Activated CD4-positive, alpha-beta T cell treated with anti-CD3 and anti-CD28 coated beads, Interleukin-2, Interleukin-4, amounts not matched to agents 100 ng/mL and 50 ng/mL, durations not matched to agents 16 hours and 8 hours (primary cell): ENCODE data around the gene KIAA1549.
A peak's percentile ranks its signal among the peaks of the same experiment; 100 is the strongest.
"Not testable (repeated sequence)": the region's sequence is repeated elsewhere in the genome, so short reads cannot be mapped to it uniquely, and the experiment has no call there.

Experiments used
- DNase-seq: peaks from one replicate; pipeline ENCODE4 v3.0.0-alpha.2; 2020; ENCODE audit warnings: low spot score

KIAA1549 gene

GRCh38 chr7:138981332-138982203, at the start of gene KIAA1549:
KIAA1549 (minus strand) TSS chr7:138981389; CDS start chr7:138981269, 120 bp downstream.
- DNase-seq: peak; percentile 55

- no peak for DNase-seq
Observed at GRCh38 chr7:139029353-139029752, 48.2 kb upstream of the KIAA1549 start.

DNA sequence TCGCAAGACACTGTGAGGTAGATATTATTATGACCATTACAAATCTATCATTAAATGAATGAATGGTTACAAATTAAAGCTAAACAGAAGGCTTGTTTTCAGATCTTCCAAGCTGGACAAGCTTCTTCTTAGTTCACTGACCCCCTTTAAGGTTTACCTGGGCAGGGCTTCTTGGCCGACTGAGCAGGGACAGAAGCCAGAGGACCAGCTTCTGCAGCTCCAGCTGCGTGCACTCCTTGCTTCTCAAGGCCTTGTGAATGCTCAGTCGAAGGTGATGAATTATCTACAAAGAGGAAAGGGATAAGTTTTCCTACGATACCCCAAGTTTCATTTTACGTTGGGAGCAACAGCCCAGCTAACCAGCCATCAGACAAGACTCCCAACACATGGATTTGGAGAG, 45.4 kb upstream of the KIAA1549 start:
- DNase-seq: no peak

GRCh38 chr7:139025861-139026260, 44.7 kb upstream of the KIAA1549 start:
- DNase-seq: not testable (repeated sequence)

GRCh38 chr7:139023076-139023475, 41.9 kb upstream of the KIAA1549 start:
- DNase-seq: no peak

DNA sequence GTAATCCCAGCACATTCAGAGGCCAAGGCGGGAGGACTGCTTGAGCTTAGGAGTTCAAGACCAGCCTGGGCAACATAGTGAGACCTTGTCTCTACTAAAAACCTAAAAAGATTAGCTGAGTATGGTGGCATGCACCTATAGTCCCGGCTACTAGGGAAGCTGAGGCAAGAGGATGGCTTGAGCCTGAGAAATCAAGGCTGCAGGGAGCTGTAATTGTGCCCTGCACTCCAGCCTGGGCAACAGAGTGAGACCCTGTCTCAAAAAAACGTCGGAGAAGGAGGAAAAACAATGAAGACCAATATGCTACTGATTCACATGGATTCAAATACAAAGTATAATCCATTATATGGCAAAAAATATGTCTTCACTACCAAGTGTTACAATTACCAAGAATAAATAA, 41.1 kb upstream of the KIAA1549 start:
- DNase-seq: no peak

DNA sequence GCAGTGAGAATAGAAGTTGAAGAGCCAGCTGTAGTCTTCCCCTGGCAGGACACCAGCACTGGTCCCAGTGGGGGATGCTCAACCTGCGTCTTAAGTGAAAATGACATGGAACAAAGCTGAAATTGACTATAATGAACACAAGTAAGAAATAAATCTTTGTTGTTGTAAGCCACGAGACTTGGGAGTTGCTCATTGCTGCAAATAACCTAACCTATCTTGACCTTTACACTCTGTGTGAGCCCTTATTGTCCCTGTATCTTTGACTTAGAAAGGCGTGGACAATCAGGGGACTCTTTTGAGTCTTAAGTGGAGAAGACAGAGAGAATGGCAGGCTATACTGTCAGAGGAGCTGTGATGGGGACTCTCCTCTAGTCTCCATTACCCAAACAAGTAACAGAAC, 37.7 kb upstream of the KIAA1549 start:
- DNase-seq: no peak

- peak; percentile 65 for DNase-seq
Observed at GRCh38 chr7:139016931-139017511, 35.8 kb upstream of the KIAA1549 start.

- DNase-seq: no peak
Observed at GRCh38 chr7:139011373-139011772, 30.2 kb upstream of the KIAA1549 start.

GRCh38 chr7:139004321-139005090, 23.3 kb upstream of the KIAA1549 start:
- no peak for DNase-seq

DNA sequence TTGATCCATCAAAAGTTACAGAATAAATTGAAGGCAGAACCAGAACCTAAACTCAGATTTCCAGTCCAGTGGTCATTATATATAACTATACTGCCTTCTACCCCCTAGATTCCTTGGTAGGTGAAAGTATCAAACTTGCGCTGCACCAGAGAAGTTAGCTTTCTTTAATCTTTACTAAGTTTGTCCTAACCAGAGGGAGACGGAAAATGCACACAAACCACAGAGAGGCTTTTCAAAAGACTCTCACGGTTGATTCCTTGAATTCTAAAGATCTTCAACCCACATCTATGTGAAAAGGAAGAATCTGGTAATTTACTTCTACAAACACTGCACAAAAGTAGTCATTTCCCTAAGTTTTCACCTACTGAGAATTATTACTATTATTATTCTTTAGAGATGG, 18.2 kb upstream of the KIAA1549 start:
- no peak for DNase-seq

DNA sequence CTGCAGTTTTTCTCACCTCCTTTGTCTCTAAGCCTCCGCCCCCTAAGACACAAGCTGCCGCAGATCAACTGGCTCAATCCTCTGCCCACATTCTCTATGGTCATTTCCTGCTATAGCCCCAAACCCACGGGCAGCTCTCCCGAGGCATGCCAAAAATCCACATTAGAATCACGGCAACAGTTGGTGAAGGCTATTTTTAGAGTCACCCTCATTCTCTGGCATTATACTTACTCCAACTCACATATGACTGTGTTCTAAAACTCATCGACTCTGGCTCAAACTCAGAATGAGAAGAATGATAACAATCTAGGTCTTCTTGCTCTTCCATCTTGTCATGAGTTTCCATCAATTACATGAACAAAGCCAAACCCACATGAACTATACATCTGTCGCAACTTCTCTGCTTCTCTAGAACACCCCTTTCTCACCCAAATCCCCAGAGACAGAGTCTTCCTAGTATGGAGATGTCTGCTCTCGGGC, 10.9 kb upstream of the KIAA1549 start:
- peak; percentile 6 for DNase-seq

- DNase-seq: no peak
Observed at GRCh38 chr7:138987686-138988085, 6.5 kb upstream of the KIAA1549 start.

- DNase-seq: no peak
Observed at GRCh38 chr7:138982204-138982623, 1.0 kb upstream of the KIAA1549 start.

GRCh38 chr7:138980563-138981291, 462 bp downstream of the KIAA1549 start:
- no peak for DNase-seq

DNA sequence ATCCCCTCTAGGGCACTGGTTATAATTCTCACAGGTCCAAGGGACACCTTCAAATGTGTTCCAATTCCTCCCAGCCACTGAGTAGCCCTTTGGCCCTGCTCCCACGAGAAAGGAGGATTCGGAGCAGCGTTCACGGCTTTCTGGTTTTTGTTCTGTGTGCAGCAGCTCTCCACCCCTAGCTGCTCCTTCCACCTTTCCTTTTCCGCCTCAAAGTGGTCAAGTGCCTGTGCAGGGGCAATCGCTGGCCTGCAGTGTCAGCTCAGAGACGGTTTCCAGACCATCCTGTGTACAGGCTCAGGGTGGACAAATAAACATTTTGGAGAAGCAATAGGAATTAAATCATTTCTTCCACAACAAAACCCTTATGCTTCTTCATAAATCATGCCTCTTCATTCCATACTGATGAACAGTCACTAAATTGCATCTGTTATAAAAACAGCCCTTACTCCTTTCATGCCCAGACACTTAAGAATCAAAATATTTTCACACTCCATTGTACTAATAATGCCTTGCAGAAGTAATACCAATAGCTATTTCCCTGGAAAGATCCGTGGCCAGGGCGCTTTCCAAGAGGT, 1.1 kb downstream of the KIAA1549 start:
- no peak for DNase-seq

DNA sequence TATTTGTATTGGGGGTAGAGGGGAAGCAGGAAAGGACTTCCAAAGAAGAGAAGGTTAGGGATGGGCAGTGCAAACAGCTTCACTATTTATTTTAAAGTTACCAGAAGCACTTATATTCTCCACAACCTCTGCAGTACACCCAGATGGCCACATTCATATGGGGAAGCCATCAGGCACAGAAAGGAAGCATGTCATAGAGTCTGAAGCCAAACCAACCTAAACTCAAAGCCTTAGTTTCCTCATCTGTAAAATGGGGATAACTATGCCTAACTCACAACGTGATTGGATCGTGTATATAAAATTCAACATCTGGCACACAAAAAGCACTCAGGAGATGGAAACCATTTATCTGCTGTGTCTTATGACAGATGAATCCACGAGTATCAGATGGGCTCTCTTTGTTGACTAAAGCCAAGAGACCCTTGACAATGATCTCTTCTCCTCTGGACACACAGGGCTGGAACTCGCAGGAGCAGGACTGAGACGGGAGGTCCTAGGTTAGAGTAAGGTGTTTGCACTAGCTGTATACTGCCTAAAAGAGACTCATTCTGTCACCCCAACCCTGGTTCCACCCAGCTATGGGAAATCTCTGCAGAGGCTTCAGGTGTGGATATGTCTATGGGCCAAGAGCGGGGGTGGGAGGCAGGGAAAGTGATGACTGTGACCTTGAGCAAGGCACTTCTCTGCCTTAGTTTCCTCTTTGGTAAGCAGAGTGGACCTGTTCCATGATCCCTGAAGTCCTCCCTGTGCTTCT, 1.8 kb downstream of the KIAA1549 start:
- DNase-seq: peak; percentile 14

DNA sequence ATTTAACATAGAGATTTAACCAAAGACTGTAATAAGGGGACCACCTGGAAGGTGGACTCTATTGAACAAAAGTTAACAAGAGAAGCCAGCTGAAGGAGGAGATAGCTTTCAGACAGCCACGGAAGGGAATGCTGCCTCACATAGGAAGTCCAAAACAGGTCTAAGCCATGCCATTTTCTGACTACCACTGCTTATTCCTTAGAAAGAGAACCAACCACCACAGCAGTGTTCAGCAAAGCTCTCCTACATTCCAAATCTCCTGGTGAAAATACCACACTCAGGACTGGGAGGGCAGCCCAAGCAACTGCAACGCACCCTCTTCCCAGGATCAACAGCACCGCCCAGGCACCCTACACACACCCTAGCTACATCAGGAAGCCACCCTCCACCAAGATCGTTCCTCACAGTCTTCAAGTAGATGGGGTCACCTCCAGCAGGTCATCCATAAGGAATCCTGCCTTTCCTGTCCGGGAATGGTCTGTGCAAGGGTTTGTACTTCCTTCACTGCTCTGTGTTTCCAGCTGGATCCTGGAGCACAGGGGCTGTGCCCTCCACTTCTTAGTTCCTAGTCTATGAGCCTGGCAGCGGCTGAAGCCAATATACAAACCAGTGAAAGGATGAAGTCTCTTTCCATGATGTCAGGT, 2.5 kb downstream of the KIAA1549 start:
- DNase-seq: no peak

- not testable (repeated sequence) for DNase-seq
Observed at GRCh38 chr7:138976161-138976560, 5.0 kb downstream of the KIAA1549 start.
